CD4-positive, alpha-beta memory T cell (primary cell): Measurements from ENCODE around the gene MYBPH. TPM values are rescaled to one million over a fixed set of nuclear protein-coding genes. Genes with fewer than 3 reads are reported as not detected.

ENCODE experiments used
- CTCF ChIA-PET: fragments of 350-600 bp; sonication (Branson Sonifier 250); formaldehyde crosslinking; loops from one replicate; lab custom pipeline; 2021; ENCODE audit warnings: inconsistent platforms; ENCODE audit not compliant: partially characterized antibody; lab: Charles Lee
- POLR2A ChIA-PET: fragments of 350-600 bp; sonication (Branson Sonifier 250); formaldehyde crosslinking; loops from one replicate; lab custom pipeline; 2021; ENCODE audit not compliant: partially characterized antibody; lab: Charles Lee
- DNase-seq, 5 donors: peaks; one replicate each; pipeline versions ENCODE4 v3.0.0 to v3.0.0-alpha.2; 2020 to 2022; ENCODE audit warnings: mixed read lengths in 1 of 5
- H3K27ac ChIP-seq: one replicate; pipeline ENCODE4 v1.7.0; 2013; ENCODE audit warnings: low read depth, low read length
- H3K27me3 ChIP-seq: 2 replicates; pipeline ENCODE4 v1.7.0; 2013; ENCODE audit warnings: mild to moderate bottlenecking, low read length, moderate library complexity; ENCODE audit not compliant: insufficient read depth
- H3K36me3 ChIP-seq: 2 replicates; pipeline ENCODE4 v1.7.0; 2013; ENCODE audit warnings: mild to moderate bottlenecking, low read length, moderate library complexity; ENCODE audit not compliant: insufficient read depth
- H3K4me1 ChIP-seq: 2 replicates; pipeline ENCODE4 v1.7.0; 2013; ENCODE audit warnings: mild to moderate bottlenecking, low read length, moderate library complexity; ENCODE audit not compliant: insufficient read depth
- H3K4me3 ChIP-seq, 2 donors: one replicate each; pipeline ENCODE4 v1.7.0; 2013; ENCODE audit warnings: low read length in 2 of 2, mild to moderate bottlenecking in 1 of 2
- H3K9me3 ChIP-seq, 2 donors: one replicate each; pipeline ENCODE4 v1.7.0; 2013; ENCODE audit warnings: low read length in 2 of 2, control low read depth in 1 of 2; ENCODE audit not compliant: control insufficient read depth in 1 of 2
- H3K27ac Mint-ChIP-seq, 7 donors: one replicate each; pipeline ENCODE4 v1.8.0; 2020 to 2021; ENCODE audit warnings: mixed read lengths in 7 of 7, mild to moderate bottlenecking in 6 of 7, inconsistent platforms in 3 of 7, moderate library complexity in 3 of 7
- H3K27me3 Mint-ChIP-seq, 2 donors: one replicate each; pipeline ENCODE4 v1.8.0; 2020 to 2021; ENCODE audit warnings: mixed read lengths in 2 of 2
- H3K36me3 Mint-ChIP-seq, 2 donors: one replicate each; pipeline ENCODE4 v1.8.0; 2020 to 2021; ENCODE audit warnings: mixed read lengths in 2 of 2, inconsistent platforms in 1 of 2, mild to moderate bottlenecking in 1 of 2
- H3K4me1 Mint-ChIP-seq, 4 donors: one replicate each; pipeline ENCODE4 v1.8.0; 2020 to 2021; ENCODE audit warnings: mixed read lengths in 4 of 4, mild to moderate bottlenecking in 1 of 4
- H3K4me3 Mint-ChIP-seq, 8 donors: one replicate each; pipeline ENCODE4 v1.8.0; 2020 to 2021; ENCODE audit warnings: mixed read lengths in 8 of 8, mild to moderate bottlenecking in 7 of 8, moderate library complexity in 6 of 8, inconsistent platforms in 3 of 8
- H3K9me3 Mint-ChIP-seq, 8 donors: one replicate each; pipeline ENCODE4 v1.8.0; 2020 to 2021; ENCODE audit warnings: mixed read lengths in 8 of 8, mild to moderate bottlenecking in 5 of 8, inconsistent platforms in 3 of 8, moderate library complexity in 1 of 8
- intact Hi-C: fragments of 100-400 bp; cut with micrococcal nuclease; formaldehyde crosslinking; loops from one replicate; pipeline ENCODE4 v1.15.1; 2023
- polyA plus RNA-seq, 2 donors: library from polyadenylated mRNA; unstranded; fragments of 300-500 nt; fragmentation: Illumina TruSeq; gene quantifications; one replicate each; pipeline ENCODE4 v1.2.3, GENCODE V29; 2021
- total RNA-seq, 2 experiments: library from RNA; stranded (reverse); gene quantifications; one replicate each; pipeline ENCODE4 v1.2.3, GENCODE V29; 2021

Gene MYBPH
- total and polyA plus RNA-seq, 4 experiments from 2014 or later = not detected

DNA sequence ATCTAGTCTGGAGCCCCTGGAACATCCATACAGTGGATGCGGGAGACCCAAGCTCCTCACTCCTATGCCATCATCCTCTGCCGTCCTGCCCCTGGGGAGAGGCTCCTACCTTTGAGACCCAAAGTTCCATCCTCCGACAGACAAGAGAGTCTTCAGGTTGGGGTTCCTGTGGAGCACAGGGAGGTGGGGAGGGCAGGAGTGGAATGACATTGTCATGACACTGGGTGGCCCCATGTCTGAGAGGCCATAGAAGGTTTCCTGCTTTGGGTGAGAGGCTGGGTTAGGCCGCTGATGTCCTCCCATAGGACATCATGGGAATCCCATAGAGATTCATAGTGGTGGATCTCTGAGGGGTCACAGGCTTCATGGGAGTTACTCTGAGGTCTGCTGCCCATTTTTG is 8.8 kb upstream of the MYBPH start:
- DNase-seq = no peak
- Histone ChIP-seq H3K9me3 (no peaks in the 10 kb centered on the region), H3K4me3 (no peak overlapping the region), H3K4me1 (no peaks in the 10 kb centered on the region), H3K27ac (no peak overlapping the region), H3K27me3 (no peaks in the 10 kb centered on the region), H3K36me3 (no peaks in the 10 kb centered on the region)
- ChIA-PET POLR2A (no interaction called here), CTCF (interaction anchor here (1.5 kb wide), 1 partner anchor 11 kb away, joined by 3 read pairs; no protein-coding TSS in a partner anchor)
- H3K9me3 Mint-ChIP-seq = peaks cover 0 to under 1% (median 0%) of the 10 kb centered on the region in 8 donors
- no peak overlapping the region for H3K27ac Mint-ChIP-seq
- intact Hi-C loops = no loop called here
- peaks cover 3 to 5% of the 10 kb centered on the region in 2 donors for H3K27me3 Mint-ChIP-seq
- no peaks in the 10 kb centered on the region for H3K36me3 Mint-ChIP-seq
- H3K4me3 Mint-ChIP-seq = no peak overlapping the region
- H3K4me1 Mint-ChIP-seq = no peaks in the 10 kb centered on the region

DNA sequence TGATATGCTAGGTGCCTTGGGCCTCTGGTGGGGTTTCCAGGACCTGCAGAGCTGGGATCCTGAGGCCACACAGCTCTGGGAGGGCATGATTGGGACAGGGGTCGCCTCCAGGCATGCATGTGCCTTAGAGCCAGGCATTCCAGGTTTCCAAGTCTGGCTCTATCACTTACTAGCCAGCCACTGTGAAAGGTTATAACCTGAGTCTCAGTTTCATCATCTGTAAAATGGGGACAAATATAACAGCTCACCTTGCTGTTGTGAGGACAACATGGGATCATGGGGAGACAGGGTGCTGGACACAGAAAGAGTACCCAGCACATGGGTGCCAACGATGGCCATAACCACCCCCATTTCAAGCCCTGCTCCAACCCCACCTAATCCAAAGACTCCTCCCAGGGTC is 8.2 kb upstream of the MYBPH start:
- no peaks in the 10 kb centered on the region for H3K27me3 ChIP-seq
- no peak for DNase-seq
- H3K27ac ChIP-seq = no peak overlapping the region
- Mint-ChIP-seq H3K27me3 (peaks cover 3 to 4% of the 10 kb centered on the region in 2 donors), H3K36me3 (no peaks in the 10 kb centered on the region), H3K27ac (no peak overlapping the region), H3K4me3 (no peak overlapping the region), H3K4me1 (no peaks in the 10 kb centered on the region), H3K9me3 (no peaks in the 10 kb centered on the region)
- ChIA-PET POLR2A (no interaction called here), CTCF (interaction anchor here (1.5 kb wide), 1 partner anchor 11 kb away, joined by 3 read pairs; no protein-coding TSS in a partner anchor)
- no peaks in the 10 kb centered on the region for H3K36me3 ChIP-seq
- H3K4me1 ChIP-seq = no peaks in the 10 kb centered on the region
- no peaks in the 10 kb centered on the region for H3K9me3 ChIP-seq
- no peak overlapping the region for H3K4me3 ChIP-seq
- intact Hi-C loops = loop anchor here (2.0 kb wide), 1 partner anchor 19 kb away; no protein-coding TSS in a partner anchor

DNA sequence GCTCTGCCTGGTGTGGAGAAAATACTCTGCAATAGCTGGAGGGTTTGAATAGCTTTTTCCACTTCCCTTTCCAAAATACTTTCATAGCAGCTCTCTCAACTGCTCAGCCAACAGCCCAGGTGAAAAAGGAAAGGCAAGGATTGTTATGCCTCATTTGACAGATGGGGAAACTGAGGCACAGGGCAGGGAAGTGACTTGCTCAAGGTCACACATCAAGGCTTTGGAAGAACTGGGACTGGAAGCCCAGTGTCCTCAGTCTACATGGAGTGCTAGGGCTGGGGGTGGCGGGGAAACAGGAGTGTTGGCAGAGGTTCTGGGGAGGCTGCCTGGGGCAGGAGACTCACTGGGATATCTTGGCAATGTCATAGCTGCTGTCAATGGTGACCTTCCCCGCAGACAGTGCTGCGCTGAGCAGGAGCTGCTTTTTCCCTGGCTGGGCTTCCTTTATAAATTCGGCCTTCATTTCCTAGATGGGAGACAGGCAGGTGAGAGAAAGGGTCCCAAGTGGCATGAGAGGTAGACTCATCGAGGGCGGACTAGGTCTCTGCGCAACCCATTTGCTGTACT is 6.8 kb upstream of the MYBPH start:
- H3K27me3 Mint-ChIP-seq = peaks cover 2 to 3% of the 10 kb centered on the region in 2 donors
- intact Hi-C loops = loop anchor here (2.0 kb wide), 1 partner anchor 18 kb away; no protein-coding TSS in a partner anchor

GRCh38 chr1:203181586-203182386 is 6.2 kb upstream of the MYBPH start:
- no peak overlapping the region for H3K27ac ChIP-seq
- Mint-ChIP-seq H3K36me3 (no peaks in the 10 kb centered on the region), H3K27me3 (peaks cover 2 to 6% of the 10 kb centered on the region in 2 donors), H3K27ac (no peak overlapping the region), H3K9me3 (no peaks in the 10 kb centered on the region), H3K4me1 (no peaks in the 10 kb centered on the region), H3K4me3 (no peak overlapping the region)
- intact Hi-C loops = loop anchor here (2.0 kb wide), 1 partner anchor 17 kb away; no protein-coding TSS in a partner anchor
- no peak overlapping the region for H3K4me3 ChIP-seq
- H3K36me3 ChIP-seq = no peaks in the 10 kb centered on the region
- DNase-seq = no peak
- no peaks in the 10 kb centered on the region for H3K27me3 ChIP-seq
- no peaks in the 10 kb centered on the region for H3K4me1 ChIP-seq
- POLR2A ChIA-PET = no interaction called here
- no peaks in the 10 kb centered on the region for H3K9me3 ChIP-seq
- CTCF ChIA-PET = no interaction called here

More for the DNA sequence above, 6.8 kb upstream of the MYBPH start:
- Histone ChIP-seq H3K4me3 (no peak overlapping the region), H3K4me1 (no peaks in the 10 kb centered on the region), H3K27me3 (no peaks in the 10 kb centered on the region), H3K9me3 (no peaks in the 10 kb centered on the region), H3K36me3 (no peaks in the 10 kb centered on the region), H3K27ac (no peak overlapping the region)
- H3K9me3 Mint-ChIP-seq = no peaks in the 10 kb centered on the region
- no peaks in the 10 kb centered on the region for H3K4me1 Mint-ChIP-seq
- ChIA-PET CTCF (no interaction called here), POLR2A (no interaction called here)
- no peak overlapping the region for H3K4me3 Mint-ChIP-seq
- DNase-seq = no peak
- no peaks in the 10 kb centered on the region for H3K36me3 Mint-ChIP-seq
- H3K27ac Mint-ChIP-seq = no peak overlapping the region

DNA sequence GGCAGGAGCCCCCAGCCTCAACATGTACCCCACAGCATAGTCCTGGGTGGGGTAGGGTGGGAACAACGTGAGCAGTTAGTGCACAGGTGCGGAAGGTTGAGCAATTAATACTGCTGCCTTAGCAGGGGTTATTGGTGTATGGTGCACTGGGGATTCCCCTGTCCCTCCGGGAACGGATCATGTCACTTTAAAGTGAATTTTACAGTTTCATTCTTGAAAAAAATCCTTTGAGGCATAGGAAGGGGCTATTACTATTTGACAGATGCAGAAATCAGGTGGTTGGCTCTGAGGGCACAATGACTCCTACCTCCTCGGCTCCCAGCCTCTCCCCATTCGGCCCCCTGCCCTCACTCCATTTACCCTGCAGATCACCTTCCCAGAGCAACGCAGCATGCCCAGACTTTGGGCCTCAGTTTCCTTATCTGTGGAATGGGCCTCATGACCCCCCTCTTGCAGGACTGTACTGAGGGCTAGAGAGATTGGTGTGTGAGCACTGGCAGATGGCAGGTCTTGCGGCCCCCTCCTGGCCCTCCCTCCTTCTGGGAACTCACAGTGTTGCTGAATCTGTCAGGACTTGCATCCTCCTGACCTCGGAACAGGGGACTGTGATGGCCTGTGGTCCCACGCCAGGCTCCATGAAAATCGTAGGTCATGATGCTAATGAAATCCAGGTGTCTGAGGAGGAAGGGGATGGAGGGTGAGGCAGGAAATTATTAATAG is 5.1 kb upstream of the MYBPH start:
- H3K9me3 Mint-ChIP-seq = no peaks in the 10 kb centered on the region
- H3K4me1 Mint-ChIP-seq = no peaks in the 10 kb centered on the region
- Histone ChIP-seq H3K4me1 (no peaks in the 10 kb centered on the region), H3K4me3 (no peak overlapping the region), H3K27ac (no peak overlapping the region), H3K9me3 (no peaks in the 10 kb centered on the region), H3K27me3 (no peaks in the 10 kb centered on the region), H3K36me3 (no peaks in the 10 kb centered on the region)
- no peak overlapping the region for H3K4me3 Mint-ChIP-seq
- no peak overlapping the region for H3K27ac Mint-ChIP-seq
- peaks cover 4 to 9% of the 10 kb centered on the region in 2 donors for H3K27me3 Mint-ChIP-seq
- ChIA-PET CTCF (no interaction called here), POLR2A (no interaction called here)
- intact Hi-C loops = no loop called here
- H3K36me3 Mint-ChIP-seq = no peaks in the 10 kb centered on the region
- no peak for DNase-seq

DNA sequence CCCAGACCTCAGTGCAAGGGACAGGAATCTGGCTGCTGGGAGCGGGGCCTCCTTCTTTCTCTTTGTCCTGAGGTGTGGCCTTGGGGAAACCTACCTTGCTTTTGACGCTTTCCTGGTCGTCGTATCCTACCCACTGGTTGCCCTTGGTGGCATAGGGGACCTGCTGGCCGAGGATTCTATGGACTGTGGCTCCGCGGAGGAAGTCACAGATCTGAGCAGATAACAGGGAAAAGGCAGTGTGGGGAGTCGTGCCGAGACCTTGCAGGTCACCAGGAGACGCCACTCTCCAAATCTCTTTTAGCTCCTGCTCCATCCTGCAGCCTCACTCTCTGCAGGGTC is 4.0 kb upstream of the MYBPH start:
- H3K27ac Mint-ChIP-seq = no peak overlapping the region
- intact Hi-C loops = no loop called here
- no peak overlapping the region for H3K4me3 Mint-ChIP-seq
- peaks cover 4 to 9% of the 10 kb centered on the region in 2 donors for H3K27me3 Mint-ChIP-seq
- no peak overlapping the region for H3K27ac ChIP-seq
- CTCF ChIA-PET = no interaction called here
- no peaks in the 10 kb centered on the region for H3K9me3 Mint-ChIP-seq
- no peaks in the 10 kb centered on the region for H3K36me3 Mint-ChIP-seq
- H3K9me3 ChIP-seq = no peaks in the 10 kb centered on the region
- no peaks in the 10 kb centered on the region for H3K4me1 Mint-ChIP-seq
- no peaks in the 10 kb centered on the region for H3K4me1 ChIP-seq
- POLR2A ChIA-PET = no interaction called here
- H3K27me3 ChIP-seq = no peaks in the 10 kb centered on the region
- no peak overlapping the region for H3K4me3 ChIP-seq
- no peaks in the 10 kb centered on the region for H3K36me3 ChIP-seq
- DNase-seq = no peak
